ENCODE measurements around the gene CD163L1. TPM values are rescaled to one million over a fixed set of nuclear protein-coding genes. Genes with fewer than 3 reads are reported as not detected.

The CD163L1 gene
- total RNA-seq, 1 donor from 2014 or later, result 0.58 TPM

DNA sequence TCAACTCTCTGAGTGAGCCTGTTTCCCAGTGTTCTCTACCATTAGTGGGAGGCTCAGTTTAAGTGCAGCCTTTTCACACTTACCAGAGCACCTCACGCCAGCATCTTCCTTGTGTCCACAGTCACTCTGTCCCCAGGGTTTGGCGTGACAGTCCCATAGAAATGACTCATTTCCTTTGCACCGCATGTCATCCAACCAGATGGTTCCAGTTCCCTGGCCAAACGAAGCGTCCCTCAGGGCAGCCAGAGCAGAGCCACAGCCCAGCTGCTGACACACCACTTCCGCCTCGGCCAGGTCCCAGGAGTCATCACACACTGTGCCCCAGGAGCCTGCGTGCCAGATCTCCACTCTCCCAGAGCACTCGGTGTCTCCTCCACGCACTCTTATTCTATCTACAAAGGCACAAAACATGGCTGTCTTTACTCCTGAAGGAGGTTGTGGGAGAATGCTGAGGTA is 74.7 kb downstream of the CD163L1 start:
- intact Hi-C loops (cut with micrococcal nuclease), result no loop called here
- Mint-ChIP-seq H3K9me3 (peaks cover 5% of the 10 kb centered on the region), H3K27ac (no peak overlapping the region), H3K36me3 (ENCODE audit: low read depth) (no peaks in the 10 kb centered on the region), H3K4me1 (no peaks in the 10 kb centered on the region), H3K27me3 (peaks cover 14% of the 10 kb centered on the region), H3K4me3 (no peak overlapping the region)
- TF ChIP-seq, protein P1, sequence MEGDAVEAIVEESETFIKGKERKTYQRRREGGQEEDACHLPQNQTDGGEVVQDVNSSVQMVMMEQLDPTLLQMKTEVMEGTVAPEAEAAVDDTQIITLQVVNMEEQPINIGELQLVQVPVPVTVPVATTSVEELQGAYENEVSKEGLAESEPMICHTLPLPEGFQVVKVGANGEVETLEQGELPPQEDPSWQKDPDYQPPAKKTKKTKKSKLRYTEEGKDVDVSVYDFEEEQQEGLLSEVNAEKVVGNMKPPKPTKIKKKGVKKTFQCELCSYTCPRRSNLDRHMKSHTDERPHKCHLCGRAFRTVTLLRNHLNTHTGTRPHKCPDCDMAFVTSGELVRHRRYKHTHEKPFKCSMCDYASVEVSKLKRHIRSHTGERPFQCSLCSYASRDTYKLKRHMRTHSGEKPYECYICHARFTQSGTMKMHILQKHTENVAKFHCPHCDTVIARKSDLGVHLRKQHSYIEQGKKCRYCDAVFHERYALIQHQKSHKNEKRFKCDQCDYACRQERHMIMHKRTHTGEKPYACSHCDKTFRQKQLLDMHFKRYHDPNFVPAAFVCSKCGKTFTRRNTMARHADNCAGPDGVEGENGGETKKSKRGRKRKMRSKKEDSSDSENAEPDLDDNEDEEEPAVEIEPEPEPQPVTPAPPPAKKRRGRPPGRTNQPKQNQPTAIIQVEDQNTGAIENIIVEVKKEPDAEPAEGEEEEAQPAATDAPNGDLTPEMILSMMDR (IDR thresholded peaks at IDR 0.05), result no peak
- POLR2A ChIA-PET, result no interaction called here
- DNase-seq, result no peak
- ATAC-seq (ENCODE audit: low read depth), result no peak
- CTCF ChIA-PET, result interaction anchor here (0.6 kb wide), 1 partner anchor 246 kb away, joined by 3 read pairs; no protein-coding TSS in a partner anchor

DNA sequence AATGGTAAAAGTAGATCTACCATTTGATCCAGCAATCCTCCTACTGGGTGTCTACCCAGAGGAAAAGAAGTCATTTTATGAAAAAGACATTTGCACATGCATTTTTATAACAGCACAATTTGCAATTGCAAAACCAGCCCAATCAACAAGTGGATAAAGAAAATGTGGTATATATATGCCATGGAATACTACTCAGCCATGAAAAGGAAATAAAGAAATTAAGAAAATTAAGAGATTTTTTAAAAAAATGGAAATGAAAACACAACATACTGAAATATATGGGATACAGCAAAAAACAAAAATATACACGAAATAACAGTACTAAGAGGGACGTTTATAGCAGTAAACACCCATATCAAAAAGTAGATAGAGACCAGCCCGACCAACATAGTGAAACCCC is 81.2 kb downstream of the CD163L1 start:
- ATAC-seq (ENCODE audit: low read depth), result no peak
- no peaks in the 10 kb centered on the region for H3K9me3 Mint-ChIP-seq
- TF ChIP-seq, protein P1 (IDR thresholded peaks at IDR 0.05), result no peak
- DNase-seq, result no peak
- H3K4me1 Mint-ChIP-seq, result no peaks in the 10 kb centered on the region
- ChIA-PET POLR2A (no interaction called here), CTCF (no interaction called here)
- peaks cover 11% of the 10 kb centered on the region for H3K27me3 Mint-ChIP-seq
- H3K4me3 Mint-ChIP-seq, result no peak overlapping the region
- intact Hi-C loops (cut with micrococcal nuclease), result no loop called here
- no peak overlapping the region for H3K27ac Mint-ChIP-seq
- no peaks in the 10 kb centered on the region for H3K36me3 Mint-ChIP-seq (ENCODE audit: low read depth)

DNA sequence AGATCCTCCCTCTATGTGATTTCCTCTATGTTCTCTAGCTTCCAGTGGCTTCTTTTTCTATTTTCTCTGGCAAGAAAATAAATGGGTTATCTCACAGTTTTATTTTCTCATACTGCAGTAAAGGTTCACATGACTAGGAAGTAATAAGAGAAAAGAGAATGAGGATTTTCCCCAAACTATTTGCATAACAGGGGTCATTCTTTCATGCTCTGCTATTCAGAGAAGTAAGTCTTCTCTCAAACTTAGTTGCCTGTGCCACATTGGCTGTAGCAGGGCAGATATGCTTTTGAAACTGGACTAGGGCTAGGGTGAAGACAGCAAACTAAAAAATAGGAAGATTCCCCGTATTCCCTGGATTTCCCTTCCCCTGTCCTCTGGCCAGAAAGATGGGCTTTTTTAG is 82.7 kb downstream of the CD163L1 start:
- TF ChIP-seq, protein P1 (IDR thresholded peaks at IDR 0.05), result no peak
- H3K27me3 Mint-ChIP-seq, result peaks cover 16% of the 10 kb centered on the region
- ATAC-seq (ENCODE audit: low read depth) (no peak), DNase-seq (no peak)
- no peak overlapping the region for H3K4me3 Mint-ChIP-seq
- intact Hi-C loops (cut with micrococcal nuclease), result no loop called here
- H3K27ac Mint-ChIP-seq, result no peak overlapping the region
- POLR2A ChIA-PET, result interaction anchor here (0.6 kb wide), 1 partner anchor 94 kb away, joined by 3 read pairs; no protein-coding TSS in a partner anchor
- H3K36me3 Mint-ChIP-seq (ENCODE audit: low read depth), result no peaks in the 10 kb centered on the region
- no peaks in the 10 kb centered on the region for H3K4me1 Mint-ChIP-seq
- CTCF ChIA-PET, result no interaction called here
- H3K9me3 Mint-ChIP-seq, result no peaks in the 10 kb centered on the region

DNA sequence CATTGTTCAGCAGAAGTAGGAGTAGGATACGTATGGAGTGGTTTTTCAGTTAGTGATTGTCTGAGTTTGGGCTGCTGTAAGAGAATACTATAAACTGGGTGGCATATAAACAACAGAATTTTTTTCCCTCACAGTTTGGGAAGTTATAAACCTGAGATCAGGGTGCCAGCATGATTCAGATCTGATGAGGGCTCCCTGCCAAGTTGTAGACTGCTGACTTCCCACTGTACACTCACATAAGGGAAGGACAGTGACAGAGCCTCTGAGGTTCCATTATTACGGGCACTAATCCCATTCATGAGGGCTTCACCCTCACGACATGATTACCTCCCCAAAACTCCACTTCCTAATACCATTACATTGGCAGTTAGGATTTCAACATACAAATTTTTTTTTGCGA is 89.4 kb downstream of the CD163L1 start:
- no peak overlapping the region for H3K4me3 Mint-ChIP-seq
- intact Hi-C loops (cut with micrococcal nuclease), result no loop called here
- DNase-seq, result no peak
- no peak for ATAC-seq (ENCODE audit: low read depth)
- H3K9me3 Mint-ChIP-seq, result no peaks in the 10 kb centered on the region
- TF ChIP-seq, protein P1 (IDR thresholded peaks at IDR 0.05), result no peak
- ChIA-PET POLR2A (no interaction called here), CTCF (no interaction called here)
- no peaks in the 10 kb centered on the region for H3K4me1 Mint-ChIP-seq
- H3K36me3 Mint-ChIP-seq (ENCODE audit: low read depth), result no peaks in the 10 kb centered on the region
- peaks cover 19% of the 10 kb centered on the region for H3K27me3 Mint-ChIP-seq
- H3K27ac Mint-ChIP-seq, result no peak overlapping the region

DNA sequence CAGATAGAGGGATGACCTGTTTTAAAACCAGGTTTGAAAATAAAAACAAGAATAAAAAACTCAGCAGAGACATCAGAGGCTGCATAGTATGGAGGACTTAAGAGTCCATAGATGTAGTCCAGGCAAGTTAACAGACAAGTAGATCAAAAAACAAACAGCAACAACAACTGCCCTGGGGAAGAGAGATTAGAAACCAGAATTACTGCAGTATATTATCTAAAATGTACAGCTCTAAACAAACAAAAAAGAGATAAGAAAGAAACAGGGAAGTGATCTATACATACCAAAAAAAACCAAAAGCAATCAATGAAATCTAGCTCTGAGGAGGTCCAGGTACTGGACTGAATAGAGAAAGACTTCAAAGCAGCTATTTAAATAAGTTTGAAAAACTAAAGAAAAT is 91.3 kb downstream of the CD163L1 start:
- Mint-ChIP-seq H3K36me3 (ENCODE audit: low read depth) (no peaks in the 10 kb centered on the region), H3K27me3 (peaks cover 19% of the 10 kb centered on the region), H3K9me3 (no peaks in the 10 kb centered on the region), H3K4me3 (no peak overlapping the region), H3K4me1 (no peaks in the 10 kb centered on the region), H3K27ac (no peak overlapping the region)
- DNase-seq (no peak), ATAC-seq (ENCODE audit: low read depth) (no peak)
- ChIA-PET POLR2A (no interaction called here), CTCF (no interaction called here)
- TF ChIP-seq, protein P1 (IDR thresholded peaks at IDR 0.05), result no peak
- intact Hi-C loops (cut with micrococcal nuclease), result no loop called here

Measured in activated B cell treated with CpG ODN at 0.5 μM for 24 hours (primary cell).